Astrocyte of the spinal cord (primary cell): ENCODE measurements around the gene SRRM4.

Source experiments
- DNase-seq: peaks from one replicate; pipeline ENCODE4 v3.0.0; 2011; ENCODE audit warnings: low read depth, low spot score
- H3K4me3 ChIP-seq: 2 replicates; pipeline ENCODE4 v1.5.1; 2011; ENCODE audit warnings: low read depth, mild to moderate bottlenecking, low read length, moderate library complexity
- in situ Hi-C: cut with HindIII; loops from 2 replicates; pipeline ENCODE4 v1.10.0; 2017; ENCODE audit warnings: low sequenced_read_pairs
- TF ChIP-seq, protein P1 (sequence below): IDR thresholded peaks from 2 replicates; pipeline ENCODE4 v1.5.1; 2012; ENCODE audit warnings: low read depth, mild to moderate bottlenecking, low read length, inconsistent platforms

Gene SRRM4

GRCh38 chr12:119136811-119137410, 155.6 kb downstream of the SRRM4 start:
- TF ChIP-seq, protein P1, sequence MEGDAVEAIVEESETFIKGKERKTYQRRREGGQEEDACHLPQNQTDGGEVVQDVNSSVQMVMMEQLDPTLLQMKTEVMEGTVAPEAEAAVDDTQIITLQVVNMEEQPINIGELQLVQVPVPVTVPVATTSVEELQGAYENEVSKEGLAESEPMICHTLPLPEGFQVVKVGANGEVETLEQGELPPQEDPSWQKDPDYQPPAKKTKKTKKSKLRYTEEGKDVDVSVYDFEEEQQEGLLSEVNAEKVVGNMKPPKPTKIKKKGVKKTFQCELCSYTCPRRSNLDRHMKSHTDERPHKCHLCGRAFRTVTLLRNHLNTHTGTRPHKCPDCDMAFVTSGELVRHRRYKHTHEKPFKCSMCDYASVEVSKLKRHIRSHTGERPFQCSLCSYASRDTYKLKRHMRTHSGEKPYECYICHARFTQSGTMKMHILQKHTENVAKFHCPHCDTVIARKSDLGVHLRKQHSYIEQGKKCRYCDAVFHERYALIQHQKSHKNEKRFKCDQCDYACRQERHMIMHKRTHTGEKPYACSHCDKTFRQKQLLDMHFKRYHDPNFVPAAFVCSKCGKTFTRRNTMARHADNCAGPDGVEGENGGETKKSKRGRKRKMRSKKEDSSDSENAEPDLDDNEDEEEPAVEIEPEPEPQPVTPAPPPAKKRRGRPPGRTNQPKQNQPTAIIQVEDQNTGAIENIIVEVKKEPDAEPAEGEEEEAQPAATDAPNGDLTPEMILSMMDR, result no peak
- no peak for DNase-seq
- no peak overlapping the region for H3K4me3 ChIP-seq
- in situ Hi-C loops, result no loop called here

DNA sequence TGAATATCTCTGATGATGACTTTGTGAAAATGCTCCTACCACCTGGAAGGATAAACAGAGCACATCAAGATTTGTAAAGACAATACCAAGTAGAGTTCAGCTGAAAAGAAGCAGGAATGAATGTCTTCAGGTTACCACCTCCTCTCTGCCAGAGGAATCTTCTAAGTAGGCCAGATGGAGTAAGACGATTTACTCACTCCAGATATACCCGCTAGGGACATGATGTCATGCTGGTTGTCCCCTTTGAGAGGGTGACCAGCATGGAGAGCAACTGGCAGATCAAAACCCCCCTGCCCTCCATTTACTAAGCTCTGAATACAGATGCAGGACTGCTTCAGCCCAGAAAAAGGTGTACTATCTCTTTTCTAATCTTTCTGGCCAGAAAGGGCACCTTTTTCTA, 158.1 kb downstream of the SRRM4 start:
- TF ChIP-seq, protein P1, result no peak
- H3K4me3 ChIP-seq, result no peak overlapping the region
- in situ Hi-C loops, result no loop called here
- no peak for DNase-seq

- no peak for DNase-seq
- TF ChIP-seq, protein P1, result no peak
- H3K4me3 ChIP-seq, result no peak overlapping the region
- in situ Hi-C loops, result no loop called here
Measured at GRCh38 chr12:119145367-119145766, 164.0 kb downstream of the SRRM4 start.

GRCh38 chr12:119147847-119148448, 166.6 kb downstream of the SRRM4 start:
- TF ChIP-seq, protein P1, result no peak
- no peak overlapping the region for H3K4me3 ChIP-seq
- no peak for DNase-seq
- in situ Hi-C loops, result no loop called here

DNA sequence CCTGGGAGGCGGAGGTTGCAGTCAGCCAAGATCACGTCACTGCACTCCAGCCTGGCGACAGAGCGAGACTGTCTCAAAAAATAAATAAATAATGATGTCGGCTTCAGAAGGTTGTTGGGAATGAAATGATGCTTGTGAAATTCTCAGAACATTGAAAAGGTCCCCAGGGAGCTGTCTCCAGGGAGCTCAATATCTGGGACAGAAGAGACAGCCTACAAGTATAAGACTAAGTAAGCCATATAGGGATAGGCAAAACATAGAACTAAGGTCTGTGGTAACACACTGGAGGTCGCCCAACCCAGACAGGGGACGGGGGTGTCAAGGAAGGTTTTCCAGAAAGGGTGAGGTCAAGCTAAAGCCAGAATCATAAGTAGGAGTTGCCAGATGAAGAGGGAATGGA, 167.9 kb downstream of the SRRM4 start:
- no peak overlapping the region for H3K4me3 ChIP-seq
- in situ Hi-C loops, result no loop called here
- no peak for DNase-seq
- TF ChIP-seq, protein P1, result no peak

DNA sequence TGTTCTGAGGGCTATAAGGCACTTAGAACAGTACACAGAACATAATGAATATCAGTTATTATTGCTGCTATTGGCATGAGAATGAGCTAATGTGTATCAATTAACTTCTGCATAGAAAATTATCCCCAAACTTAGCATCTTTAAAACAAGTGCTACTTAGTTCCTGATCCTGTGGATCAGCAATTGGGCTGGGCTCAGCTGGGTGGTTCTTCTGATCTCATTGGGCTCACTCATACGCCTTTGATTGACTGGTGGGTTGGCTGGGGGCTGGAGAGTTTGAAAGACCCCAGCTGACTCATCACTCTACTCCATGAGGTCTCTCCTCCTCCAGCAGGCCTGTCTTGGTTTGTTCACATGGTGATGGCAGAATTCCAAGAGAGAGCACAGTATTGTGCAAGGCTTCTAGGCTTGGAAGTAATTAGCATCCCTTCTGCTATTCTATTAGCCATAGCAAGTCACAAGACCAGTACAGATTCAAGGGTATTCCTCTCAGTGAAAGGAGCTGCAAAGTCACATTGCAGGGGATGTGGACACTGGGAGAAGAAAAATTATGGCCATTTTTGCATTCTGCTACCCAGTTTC, 170.2 kb downstream of the SRRM4 start:
- no peak overlapping the region for H3K4me3 ChIP-seq
- TF ChIP-seq, protein P1, result no peak
- DNase-seq, result no peak
- in situ Hi-C loops, result no loop called here
